Placental pericyte (primary cell): ENCODE measurements around the gene CYP27A1. TPM values are rescaled to one million over a fixed set of nuclear protein-coding genes. Genes with fewer than 3 reads are reported as not detected.

Source experiments
- total RNA-seq: library from RNA; depleted of rRNA; stranded (reverse); fragments of >200 nt; gene quantifications from 2 replicates; pipeline ENCODE4 v1.2.3, GENCODE V29; 2012

Gene CYP27A1
- 4.7 and 23.4 TPM in 2 replicates for total RNA-seq

DNA sequence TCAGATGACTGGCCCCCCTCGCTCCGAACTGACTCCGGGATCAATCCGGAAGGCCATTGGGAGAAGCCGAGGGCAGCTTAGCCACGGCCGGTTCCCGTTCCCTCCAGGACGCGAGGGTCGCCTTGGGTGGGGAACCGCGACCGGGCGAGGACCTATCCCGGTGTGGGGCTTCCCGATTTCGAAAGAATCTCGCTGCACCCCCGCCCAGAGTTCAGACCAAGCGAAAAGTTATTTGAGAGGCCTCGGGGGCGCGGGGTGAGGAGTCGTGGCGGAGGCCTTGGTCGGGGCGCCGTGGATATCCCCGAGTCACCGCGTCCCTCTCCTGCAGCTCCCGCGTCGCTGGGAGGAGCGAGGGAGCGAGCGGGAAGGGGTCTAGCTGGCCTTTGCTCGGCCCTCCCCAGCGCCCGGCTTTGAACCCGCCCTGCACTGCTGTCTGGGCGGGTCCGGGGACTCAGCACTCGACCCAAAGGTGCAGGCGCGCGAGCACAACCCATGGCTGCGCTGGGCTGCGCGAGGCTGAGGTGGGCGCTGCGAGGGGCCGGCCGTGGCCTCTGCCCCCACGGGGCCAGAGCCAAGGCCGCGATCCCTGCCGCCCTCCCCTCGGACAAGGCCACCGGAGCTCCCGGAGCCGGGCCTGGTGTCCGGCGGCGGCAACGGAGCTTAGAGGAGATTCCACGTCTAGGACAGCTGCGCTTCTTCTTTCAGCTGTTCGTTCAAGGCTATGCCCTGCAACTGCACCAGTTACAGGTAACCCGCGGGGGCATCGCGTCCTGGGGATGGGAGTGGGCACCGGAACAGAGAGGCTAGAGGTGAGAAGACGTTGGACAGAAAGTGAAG, at the start of gene CYP27A1:
Gene CYP27A1, plus strand, starts transcription at position 457 of the 837 bp plus-strand sequence. Its CDS starts 36 bp downstream, at position 493.

GRCh38 chr2:218831378-218831990, 49.5 kb downstream of the CYP27A1 start, which contains the start of gene PRKAG3:
TSS of gene PRKAG3 (minus strand) at chr2:218831803.

DNA sequence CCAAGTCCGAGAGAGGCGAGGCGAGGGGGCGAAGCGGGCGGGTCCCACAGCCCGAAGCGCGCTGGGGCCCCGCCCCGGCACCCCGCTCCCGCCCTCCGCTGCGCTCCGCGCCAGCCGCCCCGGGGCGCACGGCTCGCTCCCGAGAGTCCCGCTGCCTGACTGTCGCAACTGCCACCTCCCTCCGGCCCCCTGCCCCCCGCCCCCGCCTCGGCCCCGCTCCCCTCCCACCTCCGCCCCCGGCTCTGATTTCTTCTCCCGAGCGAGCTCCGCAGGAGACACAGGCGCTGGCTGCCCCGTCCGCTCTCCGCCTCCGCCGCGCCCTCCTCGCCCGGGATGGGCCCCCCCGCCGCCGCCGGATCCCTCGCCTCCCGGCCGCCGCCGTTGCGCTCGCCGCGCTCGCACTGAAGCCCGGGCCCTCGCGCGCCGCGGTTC, 77.6 kb downstream of the CYP27A1 start, which contains the start of gene WNT6:
Gene WNT6, plus strand, starts transcription at position 250 of the 432 bp plus-strand sequence. CDS start 233 bp downstream, outside the sequence.

Other genes starting within 250 kb of the CYP27A1 start
- gene USP37, start 213.8 kb upstream of the CYP27A1 start, total RNA-seq: 9.0 and 14.0 TPM in 2 replicates
- 65.2 and 86.3 TPM in 2 replicates for gene CNOT9, start 213.3 kb upstream of the CYP27A1 start, total RNA-seq
- 0.22 and 1.4 TPM in 2 replicates for gene PLCD4, start 174.2 kb upstream of the CYP27A1 start, total RNA-seq
- 11.6 and 25.1 TPM in 2 replicates for gene ZNF142, start 122.5 kb upstream of the CYP27A1 start, total RNA-seq
- 17.9 and 39.8 TPM in 2 replicates for gene BCS1L, start 122.5 kb upstream of the CYP27A1 start, total RNA-seq
- 36.1 and 54.0 TPM in 2 replicates for gene RNF25, start 110.1 kb upstream of the CYP27A1 start, total RNA-seq
- gene STK36, start 110.1 kb upstream of the CYP27A1 start, total RNA-seq: 24.7 and 33.1 TPM in 2 replicates
- gene TTLL4, start 71.3 kb upstream of the CYP27A1 start, total RNA-seq: 19.5 and 25.8 TPM in 2 replicates
- not detected in 2 replicates for gene PRKAG3, start 49.7 kb downstream of the CYP27A1 start, total RNA-seq
- not detected in 2 replicates for gene WNT6, start 77.7 kb downstream of the CYP27A1 start, total RNA-seq
- gene WNT10A, start 98.7 kb downstream of the CYP27A1 start, total RNA-seq: not detected in 2 replicates
- not detected in 2 replicates for gene CDK5R2, start 177.5 kb downstream of the CYP27A1 start, total RNA-seq
- gene FEV, start 203.0 kb downstream of the CYP27A1 start, total RNA-seq: not detected in 2 replicates
- gene CRYBA2, start 211.3 kb downstream of the CYP27A1 start, total RNA-seq: not detected in 2 replicates